GM23338 (cell line): Measurements from ENCODE around the gene BCORL1. TPM values are rescaled to one million over a fixed set of nuclear protein-coding genes. Genes with fewer than 3 reads are reported as not detected.

Experiments
- ATAC-seq: fragments of 200-7000 bp; cut with Tn5 transposase; 3 replicates; pipeline ENCODE4 v1.9.1; 2020
- DNase-seq: peaks from one replicate; pipeline ENCODE4 v3.0.0-alpha.2; 2015; ENCODE audit warnings: low spot score
- H2AFZ ChIP-seq: fragments of 200-600 bp; sonication (generic); 2 replicates; pipeline ENCODE4 v1.8.0; 2016; ENCODE audit warnings: antibody characterized with exemption, mild to moderate bottlenecking, moderate library complexity
- H3F3A ChIP-seq: fragments of 200-600 bp; sonication (generic); replicated peaks from 2 replicates; pipeline ENCODE4 v1.8.0; 2017; ENCODE audit warnings: antibody characterized with exemption, mixed run types, low read depth
- H3K27ac ChIP-seq: fragments of 200-600 bp; sonication (generic); 2 replicates; pipeline ENCODE4 v1.6.1; 2016; ENCODE audit warnings: low read depth
- H3K27me3 ChIP-seq: fragments of 200-600 bp; sonication (generic); 2 replicates; pipeline ENCODE4 v1.8.0; 2016; ENCODE audit warnings: mild to moderate bottlenecking, mixed run types, moderate library complexity; ENCODE audit not compliant: insufficient read depth
- H3K36me3 ChIP-seq: fragments of 200-600 bp; sonication (generic); 2 replicates; pipeline ENCODE4 v1.8.0; 2016; ENCODE audit warnings: mild to moderate bottlenecking; ENCODE audit not compliant: insufficient read depth
- H3K4me1 ChIP-seq: fragments of 200-600 bp; sonication (generic); 2 replicates; pipeline ENCODE4 v1.8.0; 2016; ENCODE audit warnings: mild to moderate bottlenecking, moderate library complexity; ENCODE audit not compliant: insufficient read depth
- H3K4me2 ChIP-seq: fragments of 200-600 bp; sonication (generic); 2 replicates; pipeline ENCODE4 v1.7.1; 2017; ENCODE audit warnings: mixed run types
- H3K4me3 ChIP-seq: fragments of 200-600 bp; sonication (generic); 2 replicates; pipeline ENCODE4 v1.6.1; 2016; ENCODE audit warnings: mixed run types
- H3K79me2 ChIP-seq: fragments of 200-600 bp; sonication (generic); replicated peaks from 2 replicates; pipeline ENCODE4 v1.8.0; 2017; ENCODE audit warnings: mild to moderate bottlenecking; ENCODE audit not compliant: insufficient read depth
- H3K9me2 ChIP-seq: fragments of 200-600 bp; sonication (generic); 2 replicates; pipeline ENCODE4 v1.8.0; 2017; ENCODE audit not compliant: insufficient read depth
- H4K20me1 ChIP-seq: fragments of 200-600 bp; sonication (generic); replicated peaks from 2 replicates; pipeline ENCODE4 v1.8.0; 2017; ENCODE audit warnings: mild to moderate bottlenecking; ENCODE audit not compliant: insufficient read depth
- H3K27ac Mint-ChIP-seq: 2 replicates; pipeline ENCODE4 v1.8.0; 2020; ENCODE audit warnings: inconsistent platforms, mild to moderate bottlenecking, moderate library complexity, mixed read lengths
- H3K27me3 Mint-ChIP-seq: 3 replicates; pipeline ENCODE4 v1.8.0; 2022; ENCODE audit warnings: low read depth, mild to moderate bottlenecking, moderate library complexity, mixed read lengths, inconsistent platforms; ENCODE audit not compliant: insufficient read depth, poor library complexity
- H3K36me3 Mint-ChIP-seq: 3 replicates; pipeline ENCODE4 v1.8.0; 2021; ENCODE audit warnings: low read depth, mild to moderate bottlenecking, inconsistent platforms, moderate library complexity, mixed read lengths
- H3K4me1 Mint-ChIP-seq: 3 replicates; pipeline ENCODE4 v1.8.0; 2020; ENCODE audit warnings: mild to moderate bottlenecking, inconsistent platforms, mixed read lengths
- H3K4me3 Mint-ChIP-seq: 3 replicates; pipeline ENCODE4 v1.8.0; 2021; ENCODE audit warnings: moderate library complexity, mild to moderate bottlenecking, inconsistent platforms, mixed read lengths
- H3K9me3 Mint-ChIP-seq: 3 replicates; pipeline ENCODE4 v1.8.0; 2020; ENCODE audit warnings: moderate library complexity, mild to moderate bottlenecking, inconsistent platforms, mixed read lengths
- CREB1 ChIP-seq: fragments of 250-450 bp; sonication (Bioruptor Pico); IDR thresholded peaks from 2 replicates; pipeline ENCODE4 v1.5.0; 2020; ENCODE audit warnings: low read depth, mild to moderate bottlenecking, moderate library complexity
- CTCF ChIP-seq, 2 experiments: fragments of 200-600 bp in 1 of 2; sonication (generic) in 1 of 2; conservative IDR thresholded peaks; 2 replicates each; pipeline versions ENCODE4 v1.5.1 to v1.6.1; 2016 to 2017; ENCODE audit warnings: antibody characterized with exemption in 2 of 2, low read depth in 2 of 2, mild to moderate bottlenecking in 2 of 2, moderate library complexity in 1 of 2
- ETS1 ChIP-seq: IDR thresholded peaks from 2 replicates; pipeline ENCODE4 v1.6.1; 2016; ENCODE audit warnings: antibody characterized with exemption
- EZH2 ChIP-seq: fragments of 200-600 bp; sonication (generic); IDR thresholded peaks from one replicate; pipeline ENCODE4 v1.8.0; 2017; ENCODE audit warnings: antibody characterized with exemption, mild to moderate bottlenecking, low read depth; ENCODE audit not compliant: unreplicated experiment
- EZH2phosphoT487 ChIP-seq: fragments of 200-600 bp; sonication (generic); IDR thresholded peaks from one replicate; pipeline ENCODE4 v1.8.1; 2018; ENCODE audit warnings: antibody characterized with exemption; ENCODE audit not compliant: unreplicated experiment
- JUNB ChIP-seq: IDR thresholded peaks from one replicate; pipeline ENCODE4 v1.6.1; 2016; ENCODE audit warnings: antibody characterized with exemption; ENCODE audit not compliant: unreplicated experiment
- NANOG ChIP-seq: IDR thresholded peaks from 2 replicates; pipeline ENCODE4 v1.6.1; 2016; ENCODE audit warnings: antibody characterized with exemption, borderline replicate concordance
- POLR2AphosphoS5 ChIP-seq: IDR thresholded peaks from 2 replicates; pipeline ENCODE4 v1.6.1; 2016; ENCODE audit warnings: antibody characterized with exemption, low read depth
- REST ChIP-seq: IDR thresholded peaks from one replicate; pipeline ENCODE4 v1.6.1; 2018; ENCODE audit warnings: antibody characterized with exemption; ENCODE audit not compliant: unreplicated experiment
- STAT1 ChIP-seq: IDR thresholded peaks from one replicate; pipeline ENCODE4 v1.6.1; 2016; ENCODE audit warnings: antibody characterized with exemption; ENCODE audit not compliant: unreplicated experiment
- ZNF114 ChIP-seq: fragments of 250-450 bp; sonication (Bioruptor Pico); IDR thresholded peaks from 2 replicates; pipeline ENCODE4 v1.5.0; 2020; ENCODE audit warnings: mild to moderate bottlenecking, moderate library complexity
- polyA plus RNA-seq: library from polyadenylated mRNA; unstranded; fragments of >200 nt; fragmentation: Nextera tagmentation; extraction: Ambion mirVana; gene quantifications from 2 replicates; pipeline ENCODE4 v1.2.1, GENCODE V29; 2016
- total RNA-seq: library from RNA; depleted of rRNA; stranded (reverse); fragments of >200 nt; shearing (Covaris generic); gene quantifications from 2 replicates; pipeline ENCODE4 v1.2.3, GENCODE V29; 2014

The BCORL1 gene
- total and polyA plus RNA-seq, 2 experiments from 2014 or later: 2.6 to 2.7 TPM

- ATAC-seq (no peak), DNase-seq (no peak)
- H4K20me1 ChIP-seq: no peaks in the 10 kb centered on the region
- H3K9me2 ChIP-seq: no peaks in the 10 kb centered on the region
- no peak overlapping the region for H2AFZ ChIP-seq
- Mint-ChIP-seq H3K36me3 (peaks cover 3% of the 10 kb centered on the region; the same call in 2 of the 3 replicates), H3K27ac (no peak overlapping the region), H3K27me3 (peaks cover 14% of the 10 kb centered on the region), H3K4me1 (peaks cover 16% of the 10 kb centered on the region), H3K4me3 (no peak overlapping the region), H3K9me3 (no peaks in the 10 kb centered on the region)
- H3K4me2 ChIP-seq: no peak overlapping the region
- H3K4me1 ChIP-seq: peaks cover 9% of the 10 kb centered on the region; the same call in 1 of the 2 replicates
- no peak overlapping the region for H3K4me3 ChIP-seq
- H3K36me3 ChIP-seq: no peaks in the 10 kb centered on the region
- no peaks in the 10 kb centered on the region for H3F3A ChIP-seq
- no peak for TF ChIP-seq JUNB
- no peak overlapping the region for H3K27ac ChIP-seq
- peaks cover 5% of the 10 kb centered on the region; the same call in 1 of the 2 replicates for H3K27me3 ChIP-seq
- H3K79me2 ChIP-seq: no peaks in the 10 kb centered on the region
Observed at GRCh38 chrX:130053236-130053635, 70.8 kb downstream of the BCORL1 start.

- Mint-ChIP-seq H3K4me3 (no peak overlapping the region), H3K27me3 (peaks cover 27% of the 10 kb centered on the region), H3K36me3 (no peaks in the 10 kb centered on the region; the same call in 2 of the 3 replicates), H3K9me3 (no peaks in the 10 kb centered on the region), H3K4me1 (peaks cover 16% of the 10 kb centered on the region), H3K27ac (no peak overlapping the region)
- TF ChIP-seq POLR2AphosphoS5: no peak
- TF ChIP-seq JUNB: no peak
- TF ChIP-seq STAT1: no peak
- no peak for TF ChIP-seq EZH2
- TF ChIP-seq CTCF (conservative IDR thresholded peaks at IDR 0.05; ENCODE audit: low read depth in 2 of 2): no peak
- TF ChIP-seq NANOG: no peak
- TF ChIP-seq REST: no peak
- TF ChIP-seq ETS1: no peak
- no peak for TF ChIP-seq ZNF114
- TF ChIP-seq CREB1 (CRISPR knock-in tag): no peak
- no peak for TF ChIP-seq EZH2phosphoT487
- Histone ChIP-seq H3K4me1 (peaks cover 9% of the 10 kb centered on the region; the same call in 1 of the 2 replicates), H3K4me3 (no peak overlapping the region), H3K36me3 (no peaks in the 10 kb centered on the region), H4K20me1 (no peaks in the 10 kb centered on the region), H3K27ac (no peak overlapping the region), H2AFZ (no peak overlapping the region), H3K79me2 (no peaks in the 10 kb centered on the region), H3K9me2 (no peaks in the 10 kb centered on the region), H3K4me2 (no peak overlapping the region), H3F3A (no peaks in the 10 kb centered on the region), H3K27me3 (peaks cover 22% of the 10 kb centered on the region)
- ATAC-seq: 0 out of 3 replicates have a peak, but pooled peaks have one; percentile 14
- DNase-seq: no peak
Observed at GRCh38 chrX:130055103-130055502, 72.7 kb downstream of the BCORL1 start.
